H9 (cell line): ENCODE measurements around the gene TRAPPC2L. TPM values are rescaled to one million over a fixed set of nuclear protein-coding genes. Genes with fewer than 3 reads are reported as not detected.

Source experiments
- DNase-seq: peaks from one replicate; pipeline ENCODE4 v3.0.0-alpha.2; 2017
- H2AFZ ChIP-seq: one replicate; pipeline ENCODE4 v1.6.1; 2013; ENCODE audit warnings: mild to moderate bottlenecking, low read length, control low read depth, moderate library complexity
- H2AK5ac ChIP-seq: 2 replicates; pipeline ENCODE4 v1.6.1; 2013; ENCODE audit warnings: low read length, control low read depth, mixed read lengths; ENCODE audit not compliant: insufficient read length
- H2BK120ac ChIP-seq: one replicate; pipeline ENCODE4 v1.6.1; 2013; ENCODE audit warnings: low read depth, mild to moderate bottlenecking, low read length, control low read depth, inconsistent platforms; ENCODE audit not compliant: poor library complexity, severe bottlenecking
- H2BK12ac ChIP-seq: 2 replicates; pipeline ENCODE4 v1.6.1; 2013; ENCODE audit warnings: low read length, control low read depth, mixed read lengths, low read depth; ENCODE audit not compliant: insufficient read length
- H2BK15ac ChIP-seq: 2 replicates; pipeline ENCODE4 v1.6.1; 2013; ENCODE audit warnings: low read depth, low read length, control low read depth
- H2BK20ac ChIP-seq: one replicate; pipeline ENCODE4 v1.6.1; 2013; ENCODE audit warnings: low read depth, mild to moderate bottlenecking, low read length, control low read depth, inconsistent platforms; ENCODE audit not compliant: poor library complexity, severe bottlenecking
- H2BK5ac ChIP-seq: 2 replicates; pipeline ENCODE4 v1.6.1; 2013; ENCODE audit warnings: low read length, control low read depth, mixed read lengths; ENCODE audit not compliant: insufficient read length
- H3K14ac ChIP-seq: 2 replicates; pipeline ENCODE4 v1.6.1; 2013; ENCODE audit warnings: low read length, control low read depth; ENCODE audit not compliant: insufficient read depth
- H3K18ac ChIP-seq: 2 replicates; pipeline ENCODE4 v1.6.1; 2013; ENCODE audit warnings: low read depth, mild to moderate bottlenecking, mixed read lengths, low read length, control low read depth; ENCODE audit not compliant: insufficient read length
- H3K23ac ChIP-seq: 2 replicates; pipeline ENCODE4 v1.6.1; 2013; ENCODE audit warnings: low read length, control low read depth, mixed read lengths, low read depth; ENCODE audit not compliant: insufficient read length
- H3K23me2 ChIP-seq: 2 replicates; pipeline ENCODE4 v1.6.1; 2013; ENCODE audit warnings: low read depth, mild to moderate bottlenecking, mixed read lengths, low read length, control low read depth; ENCODE audit not compliant: insufficient read length, poor library complexity, severe bottlenecking
- H3K27ac ChIP-seq: 2 replicates; pipeline ENCODE4 v1.5.1; 2013; ENCODE audit warnings: low read length, control low read depth, mixed read lengths, low read depth; ENCODE audit not compliant: insufficient read length
- H3K27me3 ChIP-seq: 2 replicates; pipeline ENCODE4 v1.6.1; 2013; ENCODE audit warnings: low read length, control low read depth, inconsistent platforms; ENCODE audit not compliant: insufficient read depth
- H3K4ac ChIP-seq: 2 replicates; pipeline ENCODE4 v1.6.1; 2013; ENCODE audit warnings: low read depth, mild to moderate bottlenecking, control low read depth, inconsistent platforms, low read length, moderate library complexity
- H3K4me1 ChIP-seq: 2 replicates; pipeline ENCODE4 v1.6.1; 2013; ENCODE audit warnings: low read length, control low read depth, inconsistent platforms; ENCODE audit not compliant: insufficient read depth
- H3K4me2 ChIP-seq: 2 replicates; pipeline ENCODE4 v1.6.1; 2013; ENCODE audit warnings: low read length, control low read depth, mixed read lengths; ENCODE audit not compliant: insufficient read length, insufficient read depth
- H3K56ac ChIP-seq: 2 replicates; pipeline ENCODE4 v1.6.1; 2013; ENCODE audit warnings: low read depth, mild to moderate bottlenecking, mixed read lengths, low read length, control low read depth; ENCODE audit not compliant: insufficient read length
- H3K79me1 ChIP-seq: 2 replicates; pipeline ENCODE4 v1.6.1; 2013; ENCODE audit warnings: low read depth, mild to moderate bottlenecking, moderate library complexity, low read length, control low read depth, inconsistent platforms; ENCODE audit not compliant: insufficient read depth, poor library complexity, severe bottlenecking
- H3K79me2 ChIP-seq: 2 replicates; pipeline ENCODE4 v1.6.1; 2013; ENCODE audit warnings: low read length, control low read depth, inconsistent platforms; ENCODE audit not compliant: insufficient read depth
- H3K9ac ChIP-seq: 2 replicates; pipeline ENCODE4 v1.6.1; 2013; ENCODE audit warnings: low read length, control low read depth, mixed read lengths; ENCODE audit not compliant: insufficient read length; ENCODE audit errors: extremely low read depth
- H3K9me3 ChIP-seq: one replicate; pipeline ENCODE4 v1.6.1; 2013; ENCODE audit warnings: low read depth, low read length, inconsistent platforms; ENCODE audit not compliant: control insufficient read depth
- H3T11ph ChIP-seq: one replicate; pipeline ENCODE4 v1.6.1; 2013; ENCODE audit warnings: mild to moderate bottlenecking, low read length, control low read depth, inconsistent platforms
- H4K20me1 ChIP-seq: one replicate; pipeline ENCODE4 v1.6.1; 2013; ENCODE audit not compliant: control insufficient read depth, insufficient read length, insufficient read depth
- H4K5ac ChIP-seq: 2 replicates; pipeline ENCODE4 v1.6.1; 2013; ENCODE audit warnings: low read depth, mild to moderate bottlenecking, mixed read lengths, low read length, control low read depth; ENCODE audit not compliant: insufficient read length
- H4K8ac ChIP-seq: replicated peaks from 2 replicates; pipeline ENCODE4 v1.6.1; 2013; ENCODE audit warnings: low read length, control low read depth, mixed read lengths, low read depth; ENCODE audit not compliant: insufficient read length
- H4K91ac ChIP-seq: 2 replicates; pipeline ENCODE4 v1.6.1; 2013; ENCODE audit warnings: low read depth, mild to moderate bottlenecking, moderate library complexity, mixed read lengths, low read length, control low read depth; ENCODE audit not compliant: insufficient read length
- H3K27ac Mint-ChIP-seq, 3 experiments: 2 replicates in 2 of 3; 3 replicates in 1 of 3; pipeline ENCODE4 v1.8.0; 2020 to 2021; ENCODE audit warnings: mixed read lengths in 3 of 3, mild to moderate bottlenecking in 1 of 3, moderate library complexity in 1 of 3
- H3K27me3 Mint-ChIP-seq: 2 replicates; pipeline ENCODE4 v1.8.0; 2021; ENCODE audit warnings: low read depth, mild to moderate bottlenecking, moderate library complexity, mixed read lengths
- H3K36me3 Mint-ChIP-seq, 3 experiments: 2 replicates in 2 of 3; 3 replicates in 1 of 3; pipeline ENCODE4 v1.8.0; 2020 to 2021; ENCODE audit warnings: low read depth in 3 of 3, mixed read lengths in 3 of 3; ENCODE audit not compliant: insufficient read depth in 1 of 3
- H3K4me1 Mint-ChIP-seq, 2 experiments: 2 replicates each; pipeline ENCODE4 v1.8.0; 2020; ENCODE audit warnings: mixed read lengths in 2 of 2
- H3K4me3 Mint-ChIP-seq, 2 experiments: 2 replicates in 1 of 2; 3 replicates in 1 of 2; pipeline ENCODE4 v1.8.0; 2020 to 2021; ENCODE audit warnings: mild to moderate bottlenecking in 2 of 2, mixed read lengths in 2 of 2, moderate library complexity in 1 of 2
- H3K9me3 Mint-ChIP-seq, 2 experiments: 2 replicates in 1 of 2; 3 replicates in 1 of 2; pipeline ENCODE4 v1.8.0; 2020; ENCODE audit warnings: mild to moderate bottlenecking in 2 of 2, mixed read lengths in 2 of 2, moderate library complexity in 1 of 2
- WGBS: extraction: QIAGEN DNeasy Blood & Tissue Kit; methylation state at CpG from one replicate; pipeline ENCODE4 v1.1.7; 2013; ENCODE audit warnings: missing lambda C conversion rate, low lambda C conversion rate, mixed read lengths; ENCODE audit not compliant: insufficient read length; ENCODE audit errors: extremely low coverage; 5-methylcytosine and 5-hydroxymethylcytosine counted together
- total RNA-seq: library from RNA; stranded (reverse); gene quantifications from 2 replicates; pipeline ENCODE4 v1.2.1, GENCODE V29; 2021
- TF ChIP-seq, protein P1 (sequence below): fragments of 200-600 bp; sonication (generic); conservative IDR thresholded peaks from 3 replicates; pipeline ENCODE4 v1.8.0; 2021; ENCODE audit warnings: antibody characterized with exemption, mild to moderate bottlenecking

The TRAPPC2L gene
- total RNA-seq, 1 experiment from 2014 or later, result 90.3 TPM

DNA sequence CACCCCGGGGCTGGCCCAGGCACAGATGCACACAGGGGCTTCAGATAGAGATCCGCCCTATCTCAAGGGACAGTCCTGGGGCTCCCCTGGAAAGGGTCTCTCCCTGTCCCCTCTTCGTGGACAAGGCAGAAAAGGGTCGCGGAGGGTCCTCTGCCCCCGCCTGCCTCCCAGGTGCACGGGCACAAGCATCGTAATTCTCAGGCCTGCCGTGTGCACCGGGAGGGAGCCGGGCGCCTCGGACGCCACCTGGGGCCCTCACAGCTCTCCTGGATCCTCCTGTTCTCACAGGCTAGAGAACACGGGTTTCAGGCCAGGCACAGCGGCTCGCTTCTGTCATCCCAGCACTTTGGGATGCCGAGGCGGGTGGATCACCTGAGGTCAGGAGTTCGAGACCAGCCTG lies 21.4 kb downstream of the TRAPPC2L start:
- H3K18ac ChIP-seq, result no peak overlapping the region
- H3K4me1 ChIP-seq, result no peaks in the 10 kb centered on the region
- no peaks in the 10 kb centered on the region for H3K27me3 Mint-ChIP-seq
- DNase-seq, result no peak
- H2BK12ac ChIP-seq, result no peak overlapping the region
- no peaks in the 10 kb centered on the region for H4K20me1 ChIP-seq
- H4K8ac ChIP-seq, result no peak overlapping the region
- H2AK5ac ChIP-seq, result no peak overlapping the region
- no peak overlapping the region for H3K27ac ChIP-seq
- H4K5ac ChIP-seq, result no peak overlapping the region
- H2BK15ac ChIP-seq, result no peak overlapping the region
- H2BK20ac ChIP-seq, result no peak overlapping the region
- H3K23ac ChIP-seq, result no peak overlapping the region
- no peak overlapping the region for H3T11ph ChIP-seq
- H3K36me3 Mint-ChIP-seq, result no peaks in the 10 kb centered on the region
- no peak overlapping the region for H3K4me3 Mint-ChIP-seq
- no peaks in the 10 kb centered on the region for H3K9me3 ChIP-seq
- no peaks in the 10 kb centered on the region for H3K23me2 ChIP-seq
- H4K91ac ChIP-seq, result no peak overlapping the region
- no peak overlapping the region for H3K27ac Mint-ChIP-seq
- no peak overlapping the region for H3K4ac ChIP-seq
- H2AFZ ChIP-seq, result no peak overlapping the region
- no peaks in the 10 kb centered on the region for H3K27me3 ChIP-seq
- no peaks in the 10 kb centered on the region for H3K9me3 Mint-ChIP-seq
- TF ChIP-seq, protein P1, sequence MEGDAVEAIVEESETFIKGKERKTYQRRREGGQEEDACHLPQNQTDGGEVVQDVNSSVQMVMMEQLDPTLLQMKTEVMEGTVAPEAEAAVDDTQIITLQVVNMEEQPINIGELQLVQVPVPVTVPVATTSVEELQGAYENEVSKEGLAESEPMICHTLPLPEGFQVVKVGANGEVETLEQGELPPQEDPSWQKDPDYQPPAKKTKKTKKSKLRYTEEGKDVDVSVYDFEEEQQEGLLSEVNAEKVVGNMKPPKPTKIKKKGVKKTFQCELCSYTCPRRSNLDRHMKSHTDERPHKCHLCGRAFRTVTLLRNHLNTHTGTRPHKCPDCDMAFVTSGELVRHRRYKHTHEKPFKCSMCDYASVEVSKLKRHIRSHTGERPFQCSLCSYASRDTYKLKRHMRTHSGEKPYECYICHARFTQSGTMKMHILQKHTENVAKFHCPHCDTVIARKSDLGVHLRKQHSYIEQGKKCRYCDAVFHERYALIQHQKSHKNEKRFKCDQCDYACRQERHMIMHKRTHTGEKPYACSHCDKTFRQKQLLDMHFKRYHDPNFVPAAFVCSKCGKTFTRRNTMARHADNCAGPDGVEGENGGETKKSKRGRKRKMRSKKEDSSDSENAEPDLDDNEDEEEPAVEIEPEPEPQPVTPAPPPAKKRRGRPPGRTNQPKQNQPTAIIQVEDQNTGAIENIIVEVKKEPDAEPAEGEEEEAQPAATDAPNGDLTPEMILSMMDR, result no peak
- H3K14ac ChIP-seq, result no peak overlapping the region
- no peaks in the 10 kb centered on the region for H3K79me1 ChIP-seq
- no CpG with 5 or more reads among the region's 20 CpGs for WGBS
- no peak overlapping the region for H3K9ac ChIP-seq
- no peak overlapping the region for H3K56ac ChIP-seq
- no peak overlapping the region for H2BK120ac ChIP-seq
- H3K4me1 Mint-ChIP-seq, result peaks cover 0 to 11% of the 10 kb centered on the region in 2 experiments; a peak in 1 of 4 replicates
- no peak overlapping the region for H2BK5ac ChIP-seq
- H3K79me2 ChIP-seq, result no peaks in the 10 kb centered on the region
- no peak overlapping the region for H3K4me2 ChIP-seq
